WTC11 (cell line): Measurements from ENCODE around the gene CGRRF1. TPM values are rescaled to one million over a fixed set of nuclear protein-coding genes. Genes with fewer than 3 reads are reported as not detected.

Experiments used
- ATAC-seq: fragments of 200-7000 bp; cut with Tn5 transposase; 2 replicates; pipeline ENCODE4 v1.10.0; 2021; ENCODE audit warnings: mild to moderate bottlenecking, moderate library complexity
- CTCF ChIA-PET: fragments of 300-600 bp; sonication (Branson Sonifier 250); formaldehyde crosslinking; loops from one replicate; lab custom pipeline; 2021; ENCODE audit warnings: antibody characterized with exemption; lab: Charles Lee
- POLR2A ChIA-PET: fragments of 350-600 bp; sonication (Branson Sonifier 250); formaldehyde crosslinking; loops from one replicate; lab custom pipeline; 2021; ENCODE audit warnings: antibody characterized with exemption; lab: Charles Lee
- DNase-seq: peaks from one replicate; pipeline ENCODE4 v3.0.0; 2021; ENCODE audit warnings: low spot score
- H3K27ac Mint-ChIP-seq: 2 replicates; pipeline ENCODE4 v1.8.0; 2021; ENCODE audit warnings: mixed read lengths
- H3K27me3 Mint-ChIP-seq: 2 replicates; pipeline ENCODE4 v1.8.0; 2021; ENCODE audit warnings: low read depth, mild to moderate bottlenecking, moderate library complexity, mixed read lengths
- H3K36me3 Mint-ChIP-seq: 2 replicates; pipeline ENCODE4 v1.8.0; 2021; ENCODE audit warnings: mixed read lengths
- H3K4me1 Mint-ChIP-seq: 2 replicates; pipeline ENCODE4 v1.8.0; 2022; ENCODE audit warnings: mixed read lengths
- H3K4me3 Mint-ChIP-seq: 2 replicates; pipeline ENCODE4 v1.8.0; 2021; ENCODE audit warnings: mild to moderate bottlenecking, moderate library complexity, mixed read lengths
- H3K9me3 Mint-ChIP-seq: 2 replicates; pipeline ENCODE4 v1.8.0; 2021; ENCODE audit warnings: mixed read lengths
- FOXP1 ChIP-seq: sonication (generic); formaldehyde crosslinking; IDR thresholded peaks from 2 replicates; pipeline ENCODE4 v1.8.0; 2022; ENCODE audit warnings: missing genetic modification reagents, mild to moderate bottlenecking, moderate library complexity, borderline replicate concordance
- GABPB1 ChIP-seq: sonication (generic); formaldehyde crosslinking; IDR thresholded peaks from 2 replicates; pipeline ENCODE4 v1.8.1; 2023; ENCODE audit warnings: mild to moderate bottlenecking, missing genetic modification reagents
- GRHL2 ChIP-seq: fragments of 250-450 bp; sonication (Bioruptor Pico); IDR thresholded peaks from 2 replicates; pipeline ENCODE4 v1.8.0; 2022; ENCODE audit warnings: mild to moderate bottlenecking, moderate library complexity; ENCODE audit not compliant: insufficient replicate concordance, severe bottlenecking
- MXD4 ChIP-seq: fragments of 250-450 bp; sonication (Bioruptor Pico); IDR thresholded peaks from 2 replicates; pipeline ENCODE4 v1.8.0; 2021; ENCODE audit warnings: mild to moderate bottlenecking, moderate library complexity, borderline replicate concordance
- NFYB ChIP-seq: sonication (generic); formaldehyde crosslinking; conservative IDR thresholded peaks from 2 replicates; pipeline ENCODE4 v1.8.0; 2022; ENCODE audit warnings: low read depth, missing genetic modification reagents
- NR2C2 ChIP-seq: sonication (generic); formaldehyde crosslinking; IDR thresholded peaks from 2 replicates; pipeline ENCODE4 v1.8.0; 2022; ENCODE audit warnings: mild to moderate bottlenecking, missing genetic modification reagents
- OVOL2 ChIP-seq: fragments of 250-450 bp; sonication (Bioruptor Pico); IDR thresholded peaks from 2 replicates; pipeline ENCODE4 v1.9.0; 2021; ENCODE audit warnings: mild to moderate bottlenecking, borderline replicate concordance
- TCF7 ChIP-seq: sonication (generic); formaldehyde crosslinking; IDR thresholded peaks from 2 replicates; pipeline ENCODE4 v1.8.0; 2022; ENCODE audit warnings: mild to moderate bottlenecking, low read depth, missing genetic modification reagents, moderate library complexity
- TEAD1 ChIP-seq: sonication (generic); formaldehyde crosslinking; IDR thresholded peaks from 2 replicates; pipeline ENCODE4 v1.8.0; 2022; ENCODE audit warnings: mild to moderate bottlenecking, missing genetic modification reagents
- ZNF263 ChIP-seq: sonication (generic); formaldehyde crosslinking; IDR thresholded peaks from 2 replicates; pipeline ENCODE4 v1.8.1; 2022; ENCODE audit warnings: low read depth, mild to moderate bottlenecking, moderate library complexity, missing genetic modification reagents
- ZNF416 ChIP-seq: fragments of 250-450 bp; sonication (Bioruptor Pico); IDR thresholded peaks from 2 replicates; pipeline ENCODE4 v1.9.0; 2021; ENCODE audit warnings: mild to moderate bottlenecking, inconsistent platforms
- ZNF423 ChIP-seq: fragments of 250-450 bp; sonication (Bioruptor Pico); IDR thresholded peaks from 2 replicates; pipeline ENCODE4 v2.1.2; 2022; ENCODE audit warnings: mild to moderate bottlenecking, moderate library complexity
- total RNA-seq: library from RNA; stranded (reverse); gene quantifications from 3 replicates; pipeline ENCODE4 v1.2.3, GENCODE V29; 2021
- TF ChIP-seq, protein P1 (sequence below): sonication (generic); formaldehyde crosslinking; IDR thresholded peaks from 2 replicates; pipeline ENCODE4 v1.8.1; 2023; ENCODE audit warnings: mild to moderate bottlenecking, moderate library complexity, missing genetic modification reagents
- TF ChIP-seq, protein P2 (sequence below): sonication (generic); formaldehyde crosslinking; conservative IDR thresholded peaks from 2 replicates; pipeline ENCODE4 v1.8.1; 2022; ENCODE audit warnings: mild to moderate bottlenecking, missing genetic modification reagents
- TF ChIP-seq, protein P3 (sequence below): sonication (generic); formaldehyde crosslinking; IDR thresholded peaks from 2 replicates; pipeline ENCODE4 v1.8.0; 2022; ENCODE audit warnings: mild to moderate bottlenecking, missing genetic modification reagents
- TF ChIP-seq, protein P4 (sequence below): fragments of 250-450 bp; sonication (Bioruptor Pico); IDR thresholded peaks from 2 replicates; pipeline ENCODE4 v2.1.2; 2022; ENCODE audit warnings: mild to moderate bottlenecking, moderate library complexity
- TF ChIP-seq, protein P5 (sequence below): sonication (generic); formaldehyde crosslinking; IDR thresholded peaks from 2 replicates; pipeline ENCODE4 v1.8.1; 2023; ENCODE audit warnings: mild to moderate bottlenecking, missing genetic modification reagents, moderate library complexity

CGRRF1 gene
- total RNA-seq, 1 experiment from 2014 or later, result 15.1 TPM

DNA sequence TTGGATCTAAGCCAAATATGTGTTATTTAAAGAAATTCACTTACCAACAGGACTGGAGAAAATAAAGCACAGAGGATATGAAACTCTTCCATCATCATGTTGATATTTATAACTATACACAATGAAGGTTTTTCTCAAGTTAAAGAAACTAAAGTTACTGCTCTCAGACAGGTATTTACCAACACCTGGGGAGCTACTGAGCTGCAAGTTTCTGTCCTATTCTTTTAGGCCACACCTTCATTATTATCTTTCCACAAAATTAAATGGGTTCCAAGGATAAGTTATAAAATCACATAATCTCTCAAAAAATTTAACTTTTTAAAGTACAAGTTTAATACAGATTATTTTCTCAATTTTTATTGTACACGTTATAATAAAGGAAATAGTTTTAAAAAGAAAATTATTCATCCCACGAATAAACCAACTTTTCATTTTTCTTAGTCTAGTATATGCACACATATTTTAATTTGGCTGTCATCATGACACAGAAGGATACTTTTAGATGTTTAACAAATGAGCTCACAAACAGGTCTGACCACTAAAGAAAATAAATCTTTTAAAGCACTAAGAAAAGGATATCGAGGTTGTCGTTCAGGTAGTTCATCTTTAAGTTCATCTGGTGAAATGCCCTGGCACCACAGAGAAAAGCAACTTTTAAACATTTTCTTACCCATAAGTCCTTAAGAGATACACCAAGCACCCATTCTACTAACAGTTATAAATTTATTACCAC lies 28.7 kb upstream of the CGRRF1 start:
- no peaks in the 10 kb centered on the region for H3K9me3 Mint-ChIP-seq
- peaks cover 24% of the 10 kb centered on the region for H3K36me3 Mint-ChIP-seq
- peaks cover 7% of the 10 kb centered on the region for H3K4me1 Mint-ChIP-seq
- POLR2A ChIA-PET, result no interaction called here
- DNase-seq, result no peak
- H3K27ac Mint-ChIP-seq, result no peak overlapping the region
- CTCF ChIA-PET, result no interaction called here
- H3K4me3 Mint-ChIP-seq, result no peak overlapping the region
- H3K27me3 Mint-ChIP-seq, result no peaks in the 10 kb centered on the region
- TF ChIP-seq, protein P1, sequence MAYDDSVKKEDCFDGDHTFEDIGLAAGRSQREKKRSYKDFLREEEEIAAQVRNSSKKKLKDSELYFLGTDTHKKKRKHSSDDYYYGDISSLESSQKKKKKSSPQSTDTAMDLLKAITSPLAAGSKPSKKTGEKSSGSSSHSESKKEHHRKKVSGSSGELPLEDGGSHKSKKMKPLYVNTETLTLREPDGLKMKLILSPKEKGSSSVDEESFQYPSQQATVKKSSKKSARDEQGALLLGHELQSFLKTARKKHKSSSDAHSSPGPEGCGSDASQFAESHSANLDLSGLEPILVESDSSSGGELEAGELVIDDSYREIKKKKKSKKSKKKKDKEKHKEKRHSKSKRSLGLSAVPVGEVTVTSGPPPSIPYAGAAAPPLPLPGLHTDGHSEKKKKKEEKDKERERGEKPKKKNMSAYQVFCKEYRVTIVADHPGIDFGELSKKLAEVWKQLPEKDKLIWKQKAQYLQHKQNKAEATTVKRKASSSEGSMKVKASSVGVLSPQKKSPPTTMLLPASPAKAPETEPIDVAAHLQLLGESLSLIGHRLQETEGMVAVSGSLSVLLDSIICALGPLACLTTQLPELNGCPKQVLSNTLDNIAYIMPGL (CRISPR knock-in tag), result no peak
- no peak for TF ChIP-seq ZNF423
- TF ChIP-seq, protein P2, sequence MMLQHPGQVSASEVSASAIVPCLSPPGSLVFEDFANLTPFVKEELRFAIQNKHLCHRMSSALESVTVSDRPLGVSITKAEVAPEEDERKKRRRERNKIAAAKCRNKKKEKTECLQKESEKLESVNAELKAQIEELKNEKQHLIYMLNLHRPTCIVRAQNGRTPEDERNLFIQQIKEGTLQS (CRISPR knock-in tag), result no peak
- no peak for TF ChIP-seq GRHL2 (CRISPR knock-in tag)
- TF ChIP-seq TCF7 (CRISPR knock-in tag), result no peak
- no peak for TF ChIP-seq OVOL2 (CRISPR knock-in tag)
- TF ChIP-seq, protein P3, sequence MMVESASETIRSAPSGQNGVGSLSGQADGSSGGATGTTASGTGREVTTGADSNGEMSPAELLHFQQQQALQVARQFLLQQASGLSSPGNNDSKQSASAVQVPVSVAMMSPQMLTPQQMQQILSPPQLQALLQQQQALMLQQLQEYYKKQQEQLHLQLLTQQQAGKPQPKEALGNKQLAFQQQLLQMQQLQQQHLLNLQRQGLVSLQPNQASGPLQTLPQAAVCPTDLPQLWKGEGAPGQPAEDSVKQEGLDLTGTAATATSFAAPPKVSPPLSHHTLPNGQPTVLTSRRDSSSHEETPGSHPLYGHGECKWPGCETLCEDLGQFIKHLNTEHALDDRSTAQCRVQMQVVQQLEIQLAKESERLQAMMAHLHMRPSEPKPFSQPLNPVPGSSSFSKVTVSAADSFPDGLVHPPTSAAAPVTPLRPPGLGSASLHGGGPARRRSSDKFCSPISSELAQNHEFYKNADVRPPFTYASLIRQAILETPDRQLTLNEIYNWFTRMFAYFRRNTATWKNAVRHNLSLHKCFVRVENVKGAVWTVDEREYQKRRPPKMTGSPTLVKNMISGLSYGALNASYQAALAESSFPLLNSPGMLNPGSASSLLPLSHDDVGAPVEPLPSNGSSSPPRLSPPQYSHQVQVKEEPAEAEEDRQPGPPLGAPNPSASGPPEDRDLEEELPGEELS, result no peak
- TF ChIP-seq, protein P4, sequence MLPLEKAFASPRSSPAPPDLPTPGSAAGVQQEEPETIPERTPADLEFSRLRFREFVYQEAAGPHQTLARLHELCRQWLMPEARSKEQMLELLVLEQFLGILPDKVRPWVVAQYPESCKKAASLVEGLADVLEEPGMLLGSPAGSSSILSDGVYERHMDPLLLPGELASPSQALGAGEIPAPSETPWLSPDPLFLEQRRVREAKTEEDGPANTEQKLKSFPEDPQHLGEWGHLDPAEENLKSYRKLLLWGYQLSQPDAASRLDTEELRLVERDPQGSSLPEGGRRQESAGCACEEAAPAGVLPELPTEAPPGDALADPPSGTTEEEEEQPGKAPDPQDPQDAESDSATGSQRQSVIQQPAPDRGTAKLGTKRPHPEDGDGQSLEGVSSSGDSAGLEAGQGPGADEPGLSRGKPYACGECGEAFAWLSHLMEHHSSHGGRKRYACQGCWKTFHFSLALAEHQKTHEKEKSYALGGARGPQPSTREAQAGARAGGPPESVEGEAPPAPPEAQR (CRISPR knock-in tag), result no peak
- TF ChIP-seq ZNF416 (CRISPR knock-in tag), result no peak
- no peak for TF ChIP-seq ZNF263 (CRISPR knock-in tag)
- TF ChIP-seq, protein P5, sequence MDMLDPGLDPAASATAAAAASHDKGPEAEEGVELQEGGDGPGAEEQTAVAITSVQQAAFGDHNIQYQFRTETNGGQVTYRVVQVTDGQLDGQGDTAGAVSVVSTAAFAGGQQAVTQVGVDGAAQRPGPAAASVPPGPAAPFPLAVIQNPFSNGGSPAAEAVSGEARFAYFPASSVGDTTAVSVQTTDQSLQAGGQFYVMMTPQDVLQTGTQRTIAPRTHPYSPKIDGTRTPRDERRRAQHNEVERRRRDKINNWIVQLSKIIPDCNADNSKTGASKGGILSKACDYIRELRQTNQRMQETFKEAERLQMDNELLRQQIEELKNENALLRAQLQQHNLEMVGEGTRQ (CRISPR knock-in tag), result no peak
- no peak for TF ChIP-seq NR2C2 (CRISPR knock-in tag)
- TF ChIP-seq FOXP1 (CRISPR knock-in tag), result no peak
- ATAC-seq, result no peak

DNA sequence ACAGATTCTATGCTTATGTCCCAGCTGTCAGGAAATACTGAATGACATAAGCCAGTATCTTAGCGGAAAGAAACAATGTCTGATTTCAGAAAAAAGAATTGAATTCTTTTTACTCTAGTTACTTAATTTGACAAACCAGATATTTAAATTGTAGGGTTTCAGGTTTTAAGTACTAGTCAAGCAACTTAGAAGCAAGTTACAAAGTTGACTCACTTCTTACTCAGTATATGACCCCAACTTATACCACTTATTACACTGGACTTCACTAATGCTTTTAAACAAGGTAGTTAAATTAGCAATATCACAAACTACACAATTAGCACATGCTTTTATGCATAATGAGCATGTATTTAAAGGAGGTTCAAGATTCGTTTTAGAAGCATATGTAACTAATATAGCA lies 28.0 kb upstream of the CGRRF1 start:
- TF ChIP-seq MXD4 (CRISPR knock-in tag) (no peak), NFYB (no peak), GABPB1 (no peak), TEAD1 (CRISPR knock-in tag) (no peak)
- ATAC-seq (no peak), DNase-seq (no peak)
- CTCF ChIA-PET, result interaction anchor here (0.8 kb wide), 1 partner anchor 291 kb away, joined by 3 read pairs; no protein-coding TSS in a partner anchor
- POLR2A ChIA-PET, result no interaction called here
- Mint-ChIP-seq H3K4me3 (no peak overlapping the region), H3K36me3 (peaks cover 24% of the 10 kb centered on the region), H3K9me3 (no peaks in the 10 kb centered on the region), H3K27ac (no peak overlapping the region), H3K27me3 (no peaks in the 10 kb centered on the region), H3K4me1 (peaks cover 14% of the 10 kb centered on the region)
